Measurements from ENCODE around the gene KCNMA1.

Gene KCNMA1

DNA sequence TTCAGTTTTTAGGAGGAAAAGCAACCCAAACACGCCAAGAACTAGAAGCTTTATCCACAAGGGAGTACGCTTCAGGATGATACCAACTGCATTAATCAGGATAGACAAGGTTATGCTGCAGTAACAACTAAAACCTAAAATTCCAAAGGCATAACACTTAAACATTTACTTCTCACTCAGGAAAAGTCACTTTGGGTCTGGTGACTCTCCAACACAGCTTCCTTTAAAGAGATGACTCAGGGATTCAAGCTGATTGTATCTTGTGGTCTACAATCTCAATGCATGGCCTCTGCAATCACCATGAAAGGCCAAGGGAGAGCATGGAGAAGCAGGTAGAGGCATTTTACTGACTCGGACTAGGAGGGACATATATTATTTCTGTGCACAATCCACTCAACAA, 315.8 kb downstream of the KCNMA1 start:
- H3K27me3 ChIP-seq (ENCODE audit: control insufficient read depth in 3 of 3, insufficient read depth in 3 of 3, low read depth in 1 of 3, low read length in 3 of 3) = no peaks in the 10 kb centered on the region
- no peaks in the 10 kb centered on the region for H3K4me1 ChIP-seq (ENCODE audit: control insufficient read depth in 2 of 2, insufficient read depth in 1 of 2, low read depth in 1 of 2, low read length in 2 of 2)
- no peak overlapping the region for H3K18ac ChIP-seq (ENCODE audit: low read length)
- no peaks in the 10 kb centered on the region for H3K36me3 ChIP-seq (replicated peaks in 1 of 2; ENCODE audit: control insufficient read depth in 2 of 2, insufficient read depth in 2 of 2, low read length in 2 of 2)
- H2BK120ac ChIP-seq (ENCODE audit: low read depth, low read length) = no peak overlapping the region
- H2BK5ac ChIP-seq (ENCODE audit: low read length) = no peak overlapping the region
- H3K4me2 ChIP-seq (ENCODE audit: insufficient read depth, low read length, poor library complexity, severe bottlenecking) = no peak overlapping the region
- no peaks in the 10 kb centered on the region for H3K9me3 ChIP-seq (replicated peaks in 1 of 2; ENCODE audit: control insufficient read depth in 2 of 2, insufficient read depth in 1 of 2, low read depth in 1 of 2, low read length in 2 of 2)
- no peak overlapping the region for H2AFZ ChIP-seq (ENCODE audit: low read length)
- WGBS, 2 donors (ENCODE audit: extremely low coverage in 2 of 2, insufficient read length in 2 of 2, insufficient replicate concordance in 1 of 2) = no CpG with 5 or more reads among the region's 3 CpGs
- H3K27ac ChIP-seq (replicated peaks; ENCODE audit: low read length) = no peak overlapping the region
- no peaks in the 10 kb centered on the region for H3K79me1 ChIP-seq (ENCODE audit: low read depth, low read length)
- H4K8ac ChIP-seq (ENCODE audit: low read depth, low read length) = no peak overlapping the region
- H2BK12ac ChIP-seq (ENCODE audit: low read length) = no peak overlapping the region
- no peak overlapping the region for H3K14ac ChIP-seq (ENCODE audit: low read length)
- H3K4ac ChIP-seq (ENCODE audit: low read length) = no peak overlapping the region
- no peak overlapping the region for H3K23ac ChIP-seq (ENCODE audit: low read depth, low read length, poor library complexity)
- DNase-seq (ENCODE audit: low spot score) = no peak
- H2AK5ac ChIP-seq (ENCODE audit: low read depth, low read length) = no peak overlapping the region
- H2BK15ac ChIP-seq (ENCODE audit: low read length) = no peak overlapping the region
- H3K4me3 ChIP-seq (ENCODE audit: low read length in 2 of 2) = no peak overlapping the region
- H4K91ac ChIP-seq (ENCODE audit: low read depth, low read length, poor library complexity) = no peak overlapping the region
- no peak overlapping the region for H3K9ac ChIP-seq (ENCODE audit: low read depth, low read length, poor library complexity)

DNA sequence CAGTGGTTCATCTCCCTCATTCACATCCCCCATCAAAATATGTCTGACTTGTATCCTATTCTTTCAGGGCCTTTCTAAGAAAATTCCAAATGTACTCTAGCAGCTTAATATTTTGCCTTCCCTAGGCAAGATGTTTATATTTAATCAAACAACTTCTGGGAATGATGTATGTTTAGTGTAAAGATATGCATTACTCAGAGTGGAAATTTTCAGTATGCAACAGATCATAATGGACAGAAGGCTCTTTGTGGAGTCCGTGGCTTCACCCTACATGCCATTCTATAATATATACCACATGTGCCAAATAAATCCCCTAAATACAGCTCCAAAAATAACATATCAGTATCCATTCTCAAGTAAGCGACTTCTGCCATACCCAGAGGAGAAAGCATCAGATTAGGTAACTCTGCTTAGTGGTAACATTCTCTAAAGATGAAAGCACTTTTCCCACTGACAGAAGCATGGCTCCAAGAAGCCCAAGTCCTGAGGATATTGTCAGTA, 316.6 kb downstream of the KCNMA1 start:
- no peaks in the 10 kb centered on the region for H3K36me3 ChIP-seq (replicated peaks in 1 of 2; ENCODE audit: control insufficient read depth in 2 of 2, insufficient read depth in 2 of 2, low read length in 2 of 2)
- H3K79me1 ChIP-seq (ENCODE audit: low read depth, low read length) = no peaks in the 10 kb centered on the region
- H2AK5ac ChIP-seq (ENCODE audit: low read depth, low read length) = no peak overlapping the region
- H3K4me2 ChIP-seq (ENCODE audit: insufficient read depth, low read length, poor library complexity, severe bottlenecking) = no peak overlapping the region
- no peaks in the 10 kb centered on the region for H3K4me1 ChIP-seq (ENCODE audit: control insufficient read depth in 2 of 2, insufficient read depth in 1 of 2, low read depth in 1 of 2, low read length in 2 of 2)
- H2BK5ac ChIP-seq (ENCODE audit: low read length) = no peak overlapping the region
- H3K23ac ChIP-seq (ENCODE audit: low read depth, low read length, poor library complexity) = no peak overlapping the region
- no peak overlapping the region for H3K4me3 ChIP-seq (ENCODE audit: low read length in 2 of 2)
- no peak overlapping the region for H3K4ac ChIP-seq (ENCODE audit: low read length)
- H3K18ac ChIP-seq (ENCODE audit: low read length) = no peak overlapping the region
- no peak overlapping the region for H4K8ac ChIP-seq (ENCODE audit: low read depth, low read length)
- no peak overlapping the region for H4K91ac ChIP-seq (ENCODE audit: low read depth, low read length, poor library complexity)
- H3K27me3 ChIP-seq (ENCODE audit: control insufficient read depth in 3 of 3, insufficient read depth in 3 of 3, low read depth in 1 of 3, low read length in 3 of 3) = no peaks in the 10 kb centered on the region
- no peak overlapping the region for H3K14ac ChIP-seq (ENCODE audit: low read length)
- H2BK15ac ChIP-seq (ENCODE audit: low read length) = no peak overlapping the region
- no peak overlapping the region for H3K9ac ChIP-seq (ENCODE audit: low read depth, low read length, poor library complexity)
- H2AFZ ChIP-seq (ENCODE audit: low read length) = no peak overlapping the region
- no peaks in the 10 kb centered on the region for H3K9me3 ChIP-seq (replicated peaks in 1 of 2; ENCODE audit: control insufficient read depth in 2 of 2, insufficient read depth in 1 of 2, low read depth in 1 of 2, low read length in 2 of 2)
- H3K27ac ChIP-seq (replicated peaks; ENCODE audit: low read length) = no peak overlapping the region
- H2BK120ac ChIP-seq (ENCODE audit: low read depth, low read length) = no peak overlapping the region
- WGBS, 2 donors (ENCODE audit: extremely low coverage in 2 of 2, insufficient read length in 2 of 2, insufficient replicate concordance in 1 of 2) = no CpG with 5 or more reads among the region's 2 CpGs
- no peak overlapping the region for H2BK12ac ChIP-seq (ENCODE audit: low read length)
- DNase-seq (ENCODE audit: low spot score) = no peak

DNA sequence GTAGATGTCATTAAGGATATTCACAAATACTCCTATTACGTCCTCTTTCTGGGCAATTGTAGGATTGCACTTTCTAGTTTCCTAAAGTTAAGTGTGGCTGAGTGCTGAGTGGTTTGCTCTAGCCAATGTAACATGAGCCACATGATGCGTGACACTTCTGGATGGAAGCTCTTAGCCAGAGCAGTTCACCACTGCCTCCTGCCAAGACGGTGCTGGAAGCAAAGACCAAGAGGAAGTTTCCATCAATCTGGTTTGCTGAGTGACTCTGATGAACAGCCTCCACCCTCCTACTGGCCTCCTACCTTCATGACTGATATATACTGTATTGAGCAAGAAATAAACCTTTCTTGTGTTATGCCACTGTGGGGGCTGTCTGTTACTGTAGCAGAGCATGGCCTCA, 318.1 kb downstream of the KCNMA1 start:
- H3K9ac ChIP-seq (ENCODE audit: low read depth, low read length, poor library complexity) = no peak overlapping the region
- H4K8ac ChIP-seq (ENCODE audit: low read depth, low read length) = no peak overlapping the region
- WGBS, 2 donors (ENCODE audit: extremely low coverage in 2 of 2, insufficient read length in 2 of 2, insufficient replicate concordance in 1 of 2) = no CpG with 5 or more reads among the region's 3 CpGs
- no peak overlapping the region for H2BK15ac ChIP-seq (ENCODE audit: low read length)
- no peak overlapping the region for H2AFZ ChIP-seq (ENCODE audit: low read length)
- no peak overlapping the region for H2BK120ac ChIP-seq (ENCODE audit: low read depth, low read length)
- H3K9me3 ChIP-seq (replicated peaks in 1 of 2; ENCODE audit: control insufficient read depth in 2 of 2, insufficient read depth in 1 of 2, low read depth in 1 of 2, low read length in 2 of 2) = no peaks in the 10 kb centered on the region
- H2AK5ac ChIP-seq (ENCODE audit: low read depth, low read length) = no peak overlapping the region
- H4K91ac ChIP-seq (ENCODE audit: low read depth, low read length, poor library complexity) = no peak overlapping the region
- no peak overlapping the region for H2BK12ac ChIP-seq (ENCODE audit: low read length)
- DNase-seq (ENCODE audit: low spot score) = no peak
- H2BK5ac ChIP-seq (ENCODE audit: low read length) = no peak overlapping the region
- no peak overlapping the region for H3K4me3 ChIP-seq (ENCODE audit: low read length in 2 of 2)
- H3K4me2 ChIP-seq (ENCODE audit: insufficient read depth, low read length, poor library complexity, severe bottlenecking) = no peak overlapping the region
- H3K14ac ChIP-seq (ENCODE audit: low read length) = no peak overlapping the region
- no peak overlapping the region for H3K23ac ChIP-seq (ENCODE audit: low read depth, low read length, poor library complexity)
- no peaks in the 10 kb centered on the region for H3K36me3 ChIP-seq (replicated peaks in 1 of 2; ENCODE audit: control insufficient read depth in 2 of 2, insufficient read depth in 2 of 2, low read length in 2 of 2)
- no peaks in the 10 kb centered on the region for H3K79me1 ChIP-seq (ENCODE audit: low read depth, low read length)
- no peak overlapping the region for H3K18ac ChIP-seq (ENCODE audit: low read length)
- no peak overlapping the region for H3K4ac ChIP-seq (ENCODE audit: low read length)
- H3K27ac ChIP-seq (replicated peaks; ENCODE audit: low read length) = no peak overlapping the region
- H3K4me1 ChIP-seq (ENCODE audit: control insufficient read depth in 2 of 2, insufficient read depth in 1 of 2, low read depth in 1 of 2, low read length in 2 of 2) = peaks cover 0 to 1% of the 10 kb centered on the region in 2 donors
- H3K27me3 ChIP-seq (ENCODE audit: control insufficient read depth in 3 of 3, insufficient read depth in 3 of 3, low read depth in 1 of 3, low read length in 3 of 3) = no peaks in the 10 kb centered on the region

DNA sequence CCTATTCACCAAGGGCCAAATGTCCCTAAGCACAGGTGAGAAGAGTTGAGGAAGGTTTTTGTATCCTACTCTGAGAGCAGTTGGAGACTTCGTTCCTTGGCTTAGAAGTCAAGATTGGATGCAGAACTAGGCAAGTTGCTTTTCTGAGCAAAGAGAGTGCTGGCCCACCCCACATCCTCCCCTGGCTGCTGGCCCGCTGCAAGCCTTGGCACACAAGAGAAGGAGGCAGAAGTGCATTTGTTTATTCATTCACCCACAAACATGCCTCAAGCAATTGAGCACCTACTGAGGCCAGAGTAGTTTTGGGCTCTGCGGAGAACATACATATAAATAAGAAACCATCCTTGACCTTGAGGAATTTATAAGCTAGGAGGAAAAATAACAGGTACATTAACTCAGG, 318.9 kb downstream of the KCNMA1 start:
- H3K14ac ChIP-seq (ENCODE audit: low read length) = no peak overlapping the region
- H3K27me3 ChIP-seq (ENCODE audit: control insufficient read depth in 3 of 3, insufficient read depth in 3 of 3, low read depth in 1 of 3, low read length in 3 of 3) = no peaks in the 10 kb centered on the region
- H3K9me3 ChIP-seq (replicated peaks in 1 of 2; ENCODE audit: control insufficient read depth in 2 of 2, insufficient read depth in 1 of 2, low read depth in 1 of 2, low read length in 2 of 2) = no peaks in the 10 kb centered on the region
- no peak for DNase-seq (ENCODE audit: low spot score)
- no peak overlapping the region for H2AK5ac ChIP-seq (ENCODE audit: low read depth, low read length)
- no peak overlapping the region for H2AFZ ChIP-seq (ENCODE audit: low read length)
- H3K4me1 ChIP-seq (ENCODE audit: control insufficient read depth in 2 of 2, insufficient read depth in 1 of 2, low read depth in 1 of 2, low read length in 2 of 2) = peaks cover 0 to 3% of the 10 kb centered on the region in 2 donors
- H3K27ac ChIP-seq (replicated peaks; ENCODE audit: low read length) = no peak overlapping the region
- H3K9ac ChIP-seq (ENCODE audit: low read depth, low read length, poor library complexity) = no peak overlapping the region
- no CpG with 5 or more reads among the region's 3 CpGs for WGBS, 2 donors (ENCODE audit: extremely low coverage in 2 of 2, insufficient read length in 2 of 2, insufficient replicate concordance in 1 of 2)
- H3K4ac ChIP-seq (ENCODE audit: low read length) = no peak overlapping the region
- no peak overlapping the region for H3K4me2 ChIP-seq (ENCODE audit: insufficient read depth, low read length, poor library complexity, severe bottlenecking)
- H3K23ac ChIP-seq (ENCODE audit: low read depth, low read length, poor library complexity) = no peak overlapping the region
- H3K18ac ChIP-seq (ENCODE audit: low read length) = no peak overlapping the region
- H3K79me1 ChIP-seq (ENCODE audit: low read depth, low read length) = no peaks in the 10 kb centered on the region
- no peak overlapping the region for H4K91ac ChIP-seq (ENCODE audit: low read depth, low read length, poor library complexity)
- no peak overlapping the region for H2BK15ac ChIP-seq (ENCODE audit: low read length)
- no peak overlapping the region for H4K8ac ChIP-seq (ENCODE audit: low read depth, low read length)
- H3K4me3 ChIP-seq (ENCODE audit: low read length in 2 of 2) = no peak overlapping the region
- no peak overlapping the region for H2BK5ac ChIP-seq (ENCODE audit: low read length)
- H2BK12ac ChIP-seq (ENCODE audit: low read length) = no peak overlapping the region
- H2BK120ac ChIP-seq (ENCODE audit: low read depth, low read length) = no peak overlapping the region
- H3K36me3 ChIP-seq (replicated peaks in 1 of 2; ENCODE audit: control insufficient read depth in 2 of 2, insufficient read depth in 2 of 2, low read length in 2 of 2) = no peaks in the 10 kb centered on the region

Measured in neuronal stem cell (in vitro differentiated cells).